GM23338 (cell line): ENCODE data around the gene TTC28. TPM values are rescaled to one million over a fixed set of nuclear protein-coding genes. Genes with fewer than 3 reads are reported as not detected.

Experiments
- ATAC-seq: fragments of 200-7000 bp; cut with Tn5 transposase; 3 replicates; pipeline ENCODE4 v1.9.1; 2020
- DNase-seq: peaks from one replicate; pipeline ENCODE4 v3.0.0-alpha.2; 2015; ENCODE audit warnings: low spot score
- H2AFZ ChIP-seq: fragments of 200-600 bp; sonication (generic); 2 replicates; pipeline ENCODE4 v1.8.0; 2016; ENCODE audit warnings: antibody characterized with exemption, mild to moderate bottlenecking, moderate library complexity
- H3F3A ChIP-seq: fragments of 200-600 bp; sonication (generic); replicated peaks from 2 replicates; pipeline ENCODE4 v1.8.0; 2017; ENCODE audit warnings: antibody characterized with exemption, mixed run types, low read depth
- H3K27ac ChIP-seq: fragments of 200-600 bp; sonication (generic); 2 replicates; pipeline ENCODE4 v1.6.1; 2016; ENCODE audit warnings: low read depth
- H3K27me3 ChIP-seq: fragments of 200-600 bp; sonication (generic); 2 replicates; pipeline ENCODE4 v1.8.0; 2016; ENCODE audit warnings: mild to moderate bottlenecking, mixed run types, moderate library complexity; ENCODE audit not compliant: insufficient read depth
- H3K36me3 ChIP-seq: fragments of 200-600 bp; sonication (generic); 2 replicates; pipeline ENCODE4 v1.8.0; 2016; ENCODE audit warnings: mild to moderate bottlenecking; ENCODE audit not compliant: insufficient read depth
- H3K4me1 ChIP-seq: fragments of 200-600 bp; sonication (generic); 2 replicates; pipeline ENCODE4 v1.8.0; 2016; ENCODE audit warnings: mild to moderate bottlenecking, moderate library complexity; ENCODE audit not compliant: insufficient read depth
- H3K4me2 ChIP-seq: fragments of 200-600 bp; sonication (generic); 2 replicates; pipeline ENCODE4 v1.7.1; 2017; ENCODE audit warnings: mixed run types
- H3K4me3 ChIP-seq: fragments of 200-600 bp; sonication (generic); 2 replicates; pipeline ENCODE4 v1.6.1; 2016; ENCODE audit warnings: mixed run types
- H3K79me2 ChIP-seq: fragments of 200-600 bp; sonication (generic); replicated peaks from 2 replicates; pipeline ENCODE4 v1.8.0; 2017; ENCODE audit warnings: mild to moderate bottlenecking; ENCODE audit not compliant: insufficient read depth
- H3K9me2 ChIP-seq: fragments of 200-600 bp; sonication (generic); 2 replicates; pipeline ENCODE4 v1.8.0; 2017; ENCODE audit not compliant: insufficient read depth
- H4K20me1 ChIP-seq: fragments of 200-600 bp; sonication (generic); replicated peaks from 2 replicates; pipeline ENCODE4 v1.8.0; 2017; ENCODE audit warnings: mild to moderate bottlenecking; ENCODE audit not compliant: insufficient read depth
- H3K27ac Mint-ChIP-seq: 2 replicates; pipeline ENCODE4 v1.8.0; 2020; ENCODE audit warnings: inconsistent platforms, mild to moderate bottlenecking, moderate library complexity, mixed read lengths
- H3K27me3 Mint-ChIP-seq: 3 replicates; pipeline ENCODE4 v1.8.0; 2022; ENCODE audit warnings: low read depth, mild to moderate bottlenecking, moderate library complexity, mixed read lengths, inconsistent platforms; ENCODE audit not compliant: insufficient read depth, poor library complexity
- H3K36me3 Mint-ChIP-seq: 3 replicates; pipeline ENCODE4 v1.8.0; 2021; ENCODE audit warnings: low read depth, mild to moderate bottlenecking, inconsistent platforms, moderate library complexity, mixed read lengths
- H3K4me1 Mint-ChIP-seq: 3 replicates; pipeline ENCODE4 v1.8.0; 2020; ENCODE audit warnings: mild to moderate bottlenecking, inconsistent platforms, mixed read lengths
- H3K4me3 Mint-ChIP-seq: 3 replicates; pipeline ENCODE4 v1.8.0; 2021; ENCODE audit warnings: moderate library complexity, mild to moderate bottlenecking, inconsistent platforms, mixed read lengths
- H3K9me3 Mint-ChIP-seq: 3 replicates; pipeline ENCODE4 v1.8.0; 2020; ENCODE audit warnings: moderate library complexity, mild to moderate bottlenecking, inconsistent platforms, mixed read lengths
- ETS1 ChIP-seq: IDR thresholded peaks from 2 replicates; pipeline ENCODE4 v1.6.1; 2016; ENCODE audit warnings: antibody characterized with exemption
- EZH2 ChIP-seq: fragments of 200-600 bp; sonication (generic); IDR thresholded peaks from one replicate; pipeline ENCODE4 v1.8.0; 2017; ENCODE audit warnings: antibody characterized with exemption, mild to moderate bottlenecking, low read depth; ENCODE audit not compliant: unreplicated experiment
- JUNB ChIP-seq: IDR thresholded peaks from one replicate; pipeline ENCODE4 v1.6.1; 2016; ENCODE audit warnings: antibody characterized with exemption; ENCODE audit not compliant: unreplicated experiment
- NANOG ChIP-seq: IDR thresholded peaks from 2 replicates; pipeline ENCODE4 v1.6.1; 2016; ENCODE audit warnings: antibody characterized with exemption, borderline replicate concordance
- POLR2AphosphoS5 ChIP-seq: IDR thresholded peaks from 2 replicates; pipeline ENCODE4 v1.6.1; 2016; ENCODE audit warnings: antibody characterized with exemption, low read depth
- STAT1 ChIP-seq: IDR thresholded peaks from one replicate; pipeline ENCODE4 v1.6.1; 2016; ENCODE audit warnings: antibody characterized with exemption; ENCODE audit not compliant: unreplicated experiment
- ZNF114 ChIP-seq: fragments of 250-450 bp; sonication (Bioruptor Pico); IDR thresholded peaks from 2 replicates; pipeline ENCODE4 v1.5.0; 2020; ENCODE audit warnings: mild to moderate bottlenecking, moderate library complexity
- polyA plus RNA-seq: library from polyadenylated mRNA; unstranded; fragments of >200 nt; fragmentation: Nextera tagmentation; extraction: Ambion mirVana; gene quantifications from 2 replicates; pipeline ENCODE4 v1.2.1, GENCODE V29; 2016
- total RNA-seq: library from RNA; depleted of rRNA; stranded (reverse); fragments of >200 nt; shearing (Covaris generic); gene quantifications from 2 replicates; pipeline ENCODE4 v1.2.3, GENCODE V29; 2014

The TTC28 gene
- total and polyA plus RNA-seq, 2 experiments from 2014 or later = 4.5 to 16.1 TPM

GRCh38 chr22:28208036-28208435 lies 471.6 kb downstream of the TTC28 start:
- Histone ChIP-seq H3F3A (no peaks in the 10 kb centered on the region), H3K4me2 (no peak overlapping the region), H3K27me3 (peaks cover 24% of the 10 kb centered on the region), H4K20me1 (no peaks in the 10 kb centered on the region), H3K27ac (no peak overlapping the region), H3K9me2 (no peaks in the 10 kb centered on the region), H3K4me3 (no peak overlapping the region), H3K36me3 (no peaks in the 10 kb centered on the region), H2AFZ (no peak overlapping the region), H3K79me2 (no peaks in the 10 kb centered on the region), H3K4me1 (peaks cover 18% of the 10 kb centered on the region; the same call in 1 of the 2 replicates)
- peaks cover 3% of the 10 kb centered on the region; the same call in 1 of the 3 replicates for H3K9me3 Mint-ChIP-seq
- no peak for ATAC-seq
- H3K27me3 Mint-ChIP-seq = peaks cover 10% of the 10 kb centered on the region
- peaks cover 16% of the 10 kb centered on the region for H3K4me1 Mint-ChIP-seq
- no peak for TF ChIP-seq ZNF114
- TF ChIP-seq STAT1 = no peak
- no peak for TF ChIP-seq JUNB
- no peak for TF ChIP-seq NANOG
- no peak for TF ChIP-seq POLR2AphosphoS5
- H3K36me3 Mint-ChIP-seq = peaks cover 3% of the 10 kb centered on the region; the same call in 1 of the 3 replicates
- H3K4me3 Mint-ChIP-seq = no peak overlapping the region
- H3K27ac Mint-ChIP-seq = no peak overlapping the region
- DNase-seq = no peak

- no peak overlapping the region for H3K27ac ChIP-seq
- peaks cover 24% of the 10 kb centered on the region for H3K27me3 ChIP-seq
- Mint-ChIP-seq H3K27ac (no peak overlapping the region), H3K27me3 (peaks cover 10% of the 10 kb centered on the region), H3K36me3 (peaks cover 3% of the 10 kb centered on the region; the same call in 1 of the 3 replicates), H3K4me1 (peaks cover 16% of the 10 kb centered on the region), H3K9me3 (peaks cover 3% of the 10 kb centered on the region; the same call in 1 of the 3 replicates), H3K4me3 (no peak overlapping the region)
- DNase-seq (no peak), ATAC-seq (no peak)
- H3K4me3 ChIP-seq = no peak overlapping the region
- H3K9me2 ChIP-seq = no peaks in the 10 kb centered on the region
- no peak overlapping the region for H2AFZ ChIP-seq
- H3K4me2 ChIP-seq = no peak overlapping the region
- H3F3A ChIP-seq = no peaks in the 10 kb centered on the region
- no peaks in the 10 kb centered on the region for H4K20me1 ChIP-seq
- TF ChIP-seq ETS1 (no peak), EZH2 (no peak), ZNF114 (no peak)
- H3K4me1 ChIP-seq = peaks cover 18% of the 10 kb centered on the region; the same call in 1 of the 2 replicates
- no peaks in the 10 kb centered on the region for H3K36me3 ChIP-seq
- H3K79me2 ChIP-seq = no peaks in the 10 kb centered on the region
Measured at GRCh38 chr22:28207281-28208030, 472.2 kb downstream of the TTC28 start.

- Histone ChIP-seq H3K4me2 (no peak overlapping the region), H3K36me3 (no peaks in the 10 kb centered on the region), H2AFZ (no peak overlapping the region), H3K27ac (no peak overlapping the region), H3K27me3 (peaks cover 24% of the 10 kb centered on the region), H3K9me2 (no peaks in the 10 kb centered on the region), H4K20me1 (no peaks in the 10 kb centered on the region; the same call in 1 of the 2 replicates), H3K79me2 (no peaks in the 10 kb centered on the region), H3K4me1 (peaks cover 18% of the 10 kb centered on the region; the same call in 1 of the 2 replicates), H3F3A (no peaks in the 10 kb centered on the region), H3K4me3 (no peak overlapping the region)
- Mint-ChIP-seq H3K9me3 (peaks cover 3% of the 10 kb centered on the region; the same call in 1 of the 3 replicates), H3K4me3 (no peak overlapping the region), H3K27ac (no peak overlapping the region), H3K36me3 (peaks cover 3% of the 10 kb centered on the region; the same call in 1 of the 3 replicates), H3K27me3 (peaks cover 6% of the 10 kb centered on the region), H3K4me1 (peaks cover 16% of the 10 kb centered on the region)
- DNase-seq (no peak), ATAC-seq (no peak)
- TF ChIP-seq ETS1 = no peak
- TF ChIP-seq STAT1 = no peak
Measured at GRCh38 chr22:28205926-28206325, 473.7 kb downstream of the TTC28 start.
